GM19328 (cell line): ENCODE results near the gene JHY.

Experiments
- ATAC-seq: cut with Tn5 transposase; IDR thresholded peaks from one replicate; pipeline ENCODE4 v1.9.1; 2021; ENCODE audit warnings: mild to moderate bottlenecking, moderate library complexity; ENCODE audit not compliant: unreplicated experiment

Gene JHY

GRCh38 chr11:123006860-123007542, 124.4 kb downstream of the JHY start:
- no peak for ATAC-seq
